ENCODE measurements around the gene HES6.

DNA sequence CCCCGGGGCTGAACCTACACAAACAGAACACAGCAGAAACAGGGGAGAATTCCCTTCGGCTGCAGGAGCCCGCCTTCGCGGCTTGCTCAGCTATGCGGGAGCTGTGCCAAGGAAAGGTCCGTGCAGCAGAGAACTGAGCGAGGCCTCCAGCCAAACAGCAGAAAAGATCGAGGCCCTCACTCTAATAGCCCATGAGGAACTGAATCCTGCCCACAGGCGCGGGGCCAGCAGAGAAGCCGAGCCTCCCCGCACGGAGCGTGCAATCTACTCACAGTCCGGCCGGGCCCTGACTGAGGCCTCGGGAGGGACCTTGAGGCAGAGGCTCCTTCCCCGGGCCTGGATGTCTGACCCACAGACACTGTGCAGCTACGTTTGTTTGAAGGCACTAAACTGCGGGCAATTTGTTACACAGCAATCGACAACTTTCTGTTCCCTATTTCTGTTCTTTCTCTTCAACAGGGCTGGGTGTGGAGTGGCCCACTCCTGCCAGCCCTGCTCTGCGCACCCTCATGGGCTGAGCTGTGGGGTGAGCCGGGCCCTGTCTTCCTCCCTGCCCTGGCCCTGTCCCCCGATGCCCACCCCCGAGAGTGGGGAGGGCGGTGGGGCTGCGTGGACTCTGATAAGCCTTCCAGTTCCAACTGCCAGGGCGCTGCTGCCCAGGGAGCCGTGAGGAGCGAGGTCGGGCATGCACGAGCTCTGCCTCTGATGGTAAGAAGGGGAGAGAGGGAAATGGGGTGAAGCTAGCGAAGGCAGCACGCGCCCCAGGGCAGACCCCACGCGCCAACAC lies 13.7 kb downstream of the HES6 start:
- no peak for TF ChIP-seq CTCF (conservative IDR thresholded peaks at IDR 0.05)
- TF ChIP-seq EZH2 (IDR thresholded peaks at IDR 0.05; ENCODE audit: low read depth) = no peak
